Measurements from ENCODE around the gene RAB28. TPM values are rescaled to one million over a fixed set of nuclear protein-coding genes. Genes with fewer than 3 reads are reported as not detected.

RAB28 gene
- total RNA-seq, 1 experiment from 2014 or later: 19.8 TPM

- no peaks in the 10 kb centered on the region for H3K9me3 ChIP-seq (ENCODE audit: control insufficient read depth, low read depth, low read length)
- H3K4me2 ChIP-seq (ENCODE audit: insufficient read depth, insufficient read length, low read length): no peak overlapping the region
- no peaks in the 10 kb centered on the region for H3K79me1 ChIP-seq (ENCODE audit: insufficient read depth, low read depth, low read length, poor library complexity, severe bottlenecking)
- H3K4me1 ChIP-seq (ENCODE audit: insufficient read depth, low read length): peaks cover 5% of the 10 kb centered on the region; the same call in 1 of the 2 replicates
- peaks cover 5 to 6% of the 10 kb centered on the region in 2 experiments; a peak in 3 of 5 replicates for H3K9me3 Mint-ChIP-seq
- no peak overlapping the region for H2AFZ ChIP-seq (ENCODE audit: low read length)
- no peak overlapping the region for H3K14ac ChIP-seq (ENCODE audit: insufficient read depth, low read length)
- no peaks in the 10 kb centered on the region for H4K20me1 ChIP-seq (ENCODE audit: control insufficient read depth, insufficient read depth, insufficient read length)
- no peak overlapping the region for H3T11ph ChIP-seq (ENCODE audit: low read length)
- no peak overlapping the region for H3K18ac ChIP-seq (ENCODE audit: insufficient read length, low read depth, low read length)
- H3K27ac ChIP-seq (ENCODE audit: insufficient read length, low read depth, low read length): no peak overlapping the region
- H2BK15ac ChIP-seq (ENCODE audit: low read depth, low read length): no peak overlapping the region
- no peak overlapping the region for H3K56ac ChIP-seq (ENCODE audit: insufficient read length, low read depth, low read length)
- H3K27me3 Mint-ChIP-seq (ENCODE audit: low read depth): no peaks in the 10 kb centered on the region
- H2BK5ac ChIP-seq (ENCODE audit: insufficient read length, low read length): no peak overlapping the region
- no peak overlapping the region for H3K4ac ChIP-seq (ENCODE audit: low read depth, low read length)
- peak overlapping the region; percentile 33 for H2BK20ac ChIP-seq (ENCODE audit: low read depth, low read length, poor library complexity, severe bottlenecking)
- no peaks in the 10 kb centered on the region for H3K23me2 ChIP-seq (ENCODE audit: insufficient read length, low read depth, low read length, poor library complexity, severe bottlenecking)
- no peaks in the 10 kb centered on the region for H3K79me2 ChIP-seq (ENCODE audit: insufficient read depth, low read length)
- H2AK5ac ChIP-seq (ENCODE audit: insufficient read length, low read length): no peak overlapping the region
- no peak overlapping the region for H4K5ac ChIP-seq (ENCODE audit: insufficient read length, low read depth, low read length)
- no peak overlapping the region for H2BK120ac ChIP-seq (ENCODE audit: low read depth, low read length, poor library complexity, severe bottlenecking)
- DNase-seq: no peak
- peaks cover 0 to 9% (median 0%) of the 10 kb centered on the region in 3 experiments; a peak in 3 of 7 replicates for H3K36me3 Mint-ChIP-seq (ENCODE audit: insufficient read depth in 1 of 3, low read depth in 3 of 3)
- no peak overlapping the region for H3K23ac ChIP-seq (ENCODE audit: insufficient read length, low read depth, low read length)
- H2BK12ac ChIP-seq (ENCODE audit: insufficient read length, low read depth, low read length): no peak overlapping the region
- H3K27ac Mint-ChIP-seq: no peak overlapping the region
- H3K4me3 Mint-ChIP-seq: no peak overlapping the region
- H4K8ac ChIP-seq (replicated peaks; ENCODE audit: insufficient read length, low read depth, low read length): no peak overlapping the region
- TF ChIP-seq, protein P1, sequence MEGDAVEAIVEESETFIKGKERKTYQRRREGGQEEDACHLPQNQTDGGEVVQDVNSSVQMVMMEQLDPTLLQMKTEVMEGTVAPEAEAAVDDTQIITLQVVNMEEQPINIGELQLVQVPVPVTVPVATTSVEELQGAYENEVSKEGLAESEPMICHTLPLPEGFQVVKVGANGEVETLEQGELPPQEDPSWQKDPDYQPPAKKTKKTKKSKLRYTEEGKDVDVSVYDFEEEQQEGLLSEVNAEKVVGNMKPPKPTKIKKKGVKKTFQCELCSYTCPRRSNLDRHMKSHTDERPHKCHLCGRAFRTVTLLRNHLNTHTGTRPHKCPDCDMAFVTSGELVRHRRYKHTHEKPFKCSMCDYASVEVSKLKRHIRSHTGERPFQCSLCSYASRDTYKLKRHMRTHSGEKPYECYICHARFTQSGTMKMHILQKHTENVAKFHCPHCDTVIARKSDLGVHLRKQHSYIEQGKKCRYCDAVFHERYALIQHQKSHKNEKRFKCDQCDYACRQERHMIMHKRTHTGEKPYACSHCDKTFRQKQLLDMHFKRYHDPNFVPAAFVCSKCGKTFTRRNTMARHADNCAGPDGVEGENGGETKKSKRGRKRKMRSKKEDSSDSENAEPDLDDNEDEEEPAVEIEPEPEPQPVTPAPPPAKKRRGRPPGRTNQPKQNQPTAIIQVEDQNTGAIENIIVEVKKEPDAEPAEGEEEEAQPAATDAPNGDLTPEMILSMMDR (conservative IDR thresholded peaks at IDR 0.05): no peak
- H4K91ac ChIP-seq (ENCODE audit: insufficient read length, low read depth, low read length): no peak overlapping the region
- no peak overlapping the region for H3K9ac ChIP-seq (ENCODE audit: extremely low read depth, insufficient read length, low read length)
- peaks cover 48 to 56% of the 10 kb centered on the region in 2 experiments for H3K4me1 Mint-ChIP-seq
- no peaks in the 10 kb centered on the region for H3K27me3 ChIP-seq (ENCODE audit: insufficient read depth, low read length)
Observed at GRCh38 chr4:13511101-13511500, 27.0 kb upstream of the RAB28 start.
